H9 (cell line): ENCODE data around the gene NCAM1. TPM values are rescaled to one million over a fixed set of nuclear protein-coding genes. Genes with fewer than 3 reads are reported as not detected.

ENCODE experiments used
- DNase-seq: peaks from one replicate; pipeline ENCODE4 v3.0.0-alpha.2; 2017
- H2AFZ ChIP-seq: one replicate; pipeline ENCODE4 v1.6.1; 2013; ENCODE audit warnings: mild to moderate bottlenecking, low read length, control low read depth, moderate library complexity
- H2AK5ac ChIP-seq: 2 replicates; pipeline ENCODE4 v1.6.1; 2013; ENCODE audit warnings: low read length, control low read depth, mixed read lengths; ENCODE audit not compliant: insufficient read length
- H2BK120ac ChIP-seq: one replicate; pipeline ENCODE4 v1.6.1; 2013; ENCODE audit warnings: low read depth, mild to moderate bottlenecking, low read length, control low read depth, inconsistent platforms; ENCODE audit not compliant: poor library complexity, severe bottlenecking
- H2BK12ac ChIP-seq: 2 replicates; pipeline ENCODE4 v1.6.1; 2013; ENCODE audit warnings: low read length, control low read depth, mixed read lengths, low read depth; ENCODE audit not compliant: insufficient read length
- H2BK15ac ChIP-seq: 2 replicates; pipeline ENCODE4 v1.6.1; 2013; ENCODE audit warnings: low read depth, low read length, control low read depth
- H2BK20ac ChIP-seq: one replicate; pipeline ENCODE4 v1.6.1; 2013; ENCODE audit warnings: low read depth, mild to moderate bottlenecking, low read length, control low read depth, inconsistent platforms; ENCODE audit not compliant: poor library complexity, severe bottlenecking
- H2BK5ac ChIP-seq: 2 replicates; pipeline ENCODE4 v1.6.1; 2013; ENCODE audit warnings: low read length, control low read depth, mixed read lengths; ENCODE audit not compliant: insufficient read length
- H3K14ac ChIP-seq: 2 replicates; pipeline ENCODE4 v1.6.1; 2013; ENCODE audit warnings: low read length, control low read depth; ENCODE audit not compliant: insufficient read depth
- H3K18ac ChIP-seq: 2 replicates; pipeline ENCODE4 v1.6.1; 2013; ENCODE audit warnings: low read depth, mild to moderate bottlenecking, mixed read lengths, low read length, control low read depth; ENCODE audit not compliant: insufficient read length
- H3K23ac ChIP-seq: 2 replicates; pipeline ENCODE4 v1.6.1; 2013; ENCODE audit warnings: low read length, control low read depth, mixed read lengths, low read depth; ENCODE audit not compliant: insufficient read length
- H3K23me2 ChIP-seq: 2 replicates; pipeline ENCODE4 v1.6.1; 2013; ENCODE audit warnings: low read depth, mild to moderate bottlenecking, mixed read lengths, low read length, control low read depth; ENCODE audit not compliant: insufficient read length, poor library complexity, severe bottlenecking
- H3K27ac ChIP-seq: 2 replicates; pipeline ENCODE4 v1.5.1; 2013; ENCODE audit warnings: low read length, control low read depth, mixed read lengths, low read depth; ENCODE audit not compliant: insufficient read length
- H3K27me3 ChIP-seq: 2 replicates; pipeline ENCODE4 v1.6.1; 2013; ENCODE audit warnings: low read length, control low read depth, inconsistent platforms; ENCODE audit not compliant: insufficient read depth
- H3K4ac ChIP-seq: 2 replicates; pipeline ENCODE4 v1.6.1; 2013; ENCODE audit warnings: low read depth, mild to moderate bottlenecking, control low read depth, inconsistent platforms, low read length, moderate library complexity
- H3K4me1 ChIP-seq: 2 replicates; pipeline ENCODE4 v1.6.1; 2013; ENCODE audit warnings: low read length, control low read depth, inconsistent platforms; ENCODE audit not compliant: insufficient read depth
- H3K4me2 ChIP-seq: 2 replicates; pipeline ENCODE4 v1.6.1; 2013; ENCODE audit warnings: low read length, control low read depth, mixed read lengths; ENCODE audit not compliant: insufficient read length, insufficient read depth
- H3K56ac ChIP-seq: 2 replicates; pipeline ENCODE4 v1.6.1; 2013; ENCODE audit warnings: low read depth, mild to moderate bottlenecking, mixed read lengths, low read length, control low read depth; ENCODE audit not compliant: insufficient read length
- H3K79me1 ChIP-seq: 2 replicates; pipeline ENCODE4 v1.6.1; 2013; ENCODE audit warnings: low read depth, mild to moderate bottlenecking, moderate library complexity, low read length, control low read depth, inconsistent platforms; ENCODE audit not compliant: insufficient read depth, poor library complexity, severe bottlenecking
- H3K79me2 ChIP-seq: 2 replicates; pipeline ENCODE4 v1.6.1; 2013; ENCODE audit warnings: low read length, control low read depth, inconsistent platforms; ENCODE audit not compliant: insufficient read depth
- H3K9ac ChIP-seq: 2 replicates; pipeline ENCODE4 v1.6.1; 2013; ENCODE audit warnings: low read length, control low read depth, mixed read lengths; ENCODE audit not compliant: insufficient read length; ENCODE audit errors: extremely low read depth
- H3K9me3 ChIP-seq: one replicate; pipeline ENCODE4 v1.6.1; 2013; ENCODE audit warnings: low read depth, low read length, inconsistent platforms; ENCODE audit not compliant: control insufficient read depth
- H3T11ph ChIP-seq: one replicate; pipeline ENCODE4 v1.6.1; 2013; ENCODE audit warnings: mild to moderate bottlenecking, low read length, control low read depth, inconsistent platforms
- H4K20me1 ChIP-seq: one replicate; pipeline ENCODE4 v1.6.1; 2013; ENCODE audit not compliant: control insufficient read depth, insufficient read length, insufficient read depth
- H4K5ac ChIP-seq: 2 replicates; pipeline ENCODE4 v1.6.1; 2013; ENCODE audit warnings: low read depth, mild to moderate bottlenecking, mixed read lengths, low read length, control low read depth; ENCODE audit not compliant: insufficient read length
- H4K8ac ChIP-seq: replicated peaks from 2 replicates; pipeline ENCODE4 v1.6.1; 2013; ENCODE audit warnings: low read length, control low read depth, mixed read lengths, low read depth; ENCODE audit not compliant: insufficient read length
- H4K91ac ChIP-seq: 2 replicates; pipeline ENCODE4 v1.6.1; 2013; ENCODE audit warnings: low read depth, mild to moderate bottlenecking, moderate library complexity, mixed read lengths, low read length, control low read depth; ENCODE audit not compliant: insufficient read length
- H3K27ac Mint-ChIP-seq, 3 experiments: 2 replicates in 2 of 3; 3 replicates in 1 of 3; pipeline ENCODE4 v1.8.0; 2020 to 2021; ENCODE audit warnings: mixed read lengths in 3 of 3, mild to moderate bottlenecking in 1 of 3, moderate library complexity in 1 of 3
- H3K27me3 Mint-ChIP-seq: 2 replicates; pipeline ENCODE4 v1.8.0; 2021; ENCODE audit warnings: low read depth, mild to moderate bottlenecking, moderate library complexity, mixed read lengths
- H3K36me3 Mint-ChIP-seq, 3 experiments: 2 replicates in 2 of 3; 3 replicates in 1 of 3; pipeline ENCODE4 v1.8.0; 2020 to 2021; ENCODE audit warnings: low read depth in 3 of 3, mixed read lengths in 3 of 3; ENCODE audit not compliant: insufficient read depth in 1 of 3
- H3K4me1 Mint-ChIP-seq, 2 experiments: 2 replicates each; pipeline ENCODE4 v1.8.0; 2020; ENCODE audit warnings: mixed read lengths in 2 of 2
- H3K4me3 Mint-ChIP-seq, 2 experiments: 2 replicates in 1 of 2; 3 replicates in 1 of 2; pipeline ENCODE4 v1.8.0; 2020 to 2021; ENCODE audit warnings: mild to moderate bottlenecking in 2 of 2, mixed read lengths in 2 of 2, moderate library complexity in 1 of 2
- H3K9me3 Mint-ChIP-seq, 2 experiments: 2 replicates in 1 of 2; 3 replicates in 1 of 2; pipeline ENCODE4 v1.8.0; 2020; ENCODE audit warnings: mild to moderate bottlenecking in 2 of 2, mixed read lengths in 2 of 2, moderate library complexity in 1 of 2
- WGBS: extraction: QIAGEN DNeasy Blood & Tissue Kit; methylation state at CpG from one replicate; pipeline ENCODE4 v1.1.7; 2013; ENCODE audit warnings: missing lambda C conversion rate, low lambda C conversion rate, mixed read lengths; ENCODE audit not compliant: insufficient read length; ENCODE audit errors: extremely low coverage; 5-methylcytosine and 5-hydroxymethylcytosine counted together
- total RNA-seq: library from RNA; stranded (reverse); gene quantifications from 2 replicates; pipeline ENCODE4 v1.2.1, GENCODE V29; 2021
- TF ChIP-seq, protein P1 (sequence below): fragments of 200-600 bp; sonication (generic); conservative IDR thresholded peaks from 3 replicates; pipeline ENCODE4 v1.8.0; 2021; ENCODE audit warnings: antibody characterized with exemption, mild to moderate bottlenecking

NCAM1 gene
- total RNA-seq, 1 experiment from 2014 or later = 2.5 TPM

DNA sequence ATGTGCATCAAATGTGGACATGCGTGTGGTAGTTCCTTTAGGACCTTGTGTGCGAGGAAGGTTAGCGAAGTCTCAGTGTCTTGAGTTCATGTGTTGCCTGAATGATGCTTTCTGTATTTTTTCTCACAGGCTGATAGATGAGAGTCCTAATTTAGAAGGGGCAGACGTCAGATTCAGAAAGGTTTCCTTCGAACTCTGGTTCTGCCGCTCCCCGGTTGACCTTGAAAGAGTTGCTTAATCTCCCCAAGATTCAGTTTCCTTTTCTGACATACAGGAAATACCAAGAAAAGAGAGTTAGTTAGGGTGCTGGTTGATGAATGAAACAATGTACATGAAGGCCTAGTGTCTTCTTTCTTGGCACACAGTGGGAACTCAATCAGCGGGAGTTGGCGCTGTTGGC lies 317.3 kb downstream of the NCAM1 start:
- Histone ChIP-seq H3K79me1 (no peaks in the 10 kb centered on the region), H4K8ac (no peak overlapping the region), H2BK20ac (no peak overlapping the region), H3K9me3 (no peaks in the 10 kb centered on the region), H2AFZ (no peak overlapping the region), H2BK120ac (no peak overlapping the region), H3K79me2 (no peaks in the 10 kb centered on the region), H2BK5ac (no peak overlapping the region), H3K4me2 (no peak overlapping the region), H3K18ac (no peak overlapping the region), H3K56ac (no peak overlapping the region), H3K23ac (no peak overlapping the region), H2AK5ac (no peak overlapping the region), H3K27me3 (no peaks in the 10 kb centered on the region), H4K5ac (no peak overlapping the region), H3K14ac (no peak overlapping the region), H4K20me1 (no peaks in the 10 kb centered on the region), H3K4me1 (no peaks in the 10 kb centered on the region), H2BK12ac (no peak overlapping the region), H4K91ac (no peak overlapping the region), H3K27ac (no peak overlapping the region), H3T11ph (no peak overlapping the region), H3K4ac (no peak overlapping the region), H2BK15ac (no peak overlapping the region), H3K9ac (no peak overlapping the region), H3K23me2 (no peaks in the 10 kb centered on the region)
- no peak for DNase-seq
- no CpG with 5 or more reads among the region's 9 CpGs for WGBS
- Mint-ChIP-seq H3K27ac (no peak overlapping the region), H3K27me3 (no peaks in the 10 kb centered on the region), H3K4me1 (peaks cover 0 to 4% of the 10 kb centered on the region in 2 experiments; a peak in 1 of 4 replicates), H3K9me3 (no peaks in the 10 kb centered on the region), H3K36me3 (no peaks in the 10 kb centered on the region), H3K4me3 (no peak overlapping the region)
- TF ChIP-seq, protein P1, sequence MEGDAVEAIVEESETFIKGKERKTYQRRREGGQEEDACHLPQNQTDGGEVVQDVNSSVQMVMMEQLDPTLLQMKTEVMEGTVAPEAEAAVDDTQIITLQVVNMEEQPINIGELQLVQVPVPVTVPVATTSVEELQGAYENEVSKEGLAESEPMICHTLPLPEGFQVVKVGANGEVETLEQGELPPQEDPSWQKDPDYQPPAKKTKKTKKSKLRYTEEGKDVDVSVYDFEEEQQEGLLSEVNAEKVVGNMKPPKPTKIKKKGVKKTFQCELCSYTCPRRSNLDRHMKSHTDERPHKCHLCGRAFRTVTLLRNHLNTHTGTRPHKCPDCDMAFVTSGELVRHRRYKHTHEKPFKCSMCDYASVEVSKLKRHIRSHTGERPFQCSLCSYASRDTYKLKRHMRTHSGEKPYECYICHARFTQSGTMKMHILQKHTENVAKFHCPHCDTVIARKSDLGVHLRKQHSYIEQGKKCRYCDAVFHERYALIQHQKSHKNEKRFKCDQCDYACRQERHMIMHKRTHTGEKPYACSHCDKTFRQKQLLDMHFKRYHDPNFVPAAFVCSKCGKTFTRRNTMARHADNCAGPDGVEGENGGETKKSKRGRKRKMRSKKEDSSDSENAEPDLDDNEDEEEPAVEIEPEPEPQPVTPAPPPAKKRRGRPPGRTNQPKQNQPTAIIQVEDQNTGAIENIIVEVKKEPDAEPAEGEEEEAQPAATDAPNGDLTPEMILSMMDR = no peak
